Neural cell (in vitro differentiated cells): Measurements from ENCODE around the gene SIX2. TPM values are rescaled to one million over a fixed set of nuclear protein-coding genes. Genes with fewer than 3 reads are reported as not detected.

Source experiments
- H2AFZ ChIP-seq: fragments of 200-600, 300-800 bp; sonication (generic), shearing (Covaris generic); 2 replicates; pipeline ENCODE4 v1.6.0; 2014; ENCODE audit warnings: low read depth, mild to moderate bottlenecking, antibody characterized with exemption, low read length, moderate library complexity
- H3F3A ChIP-seq: fragments of 200-600 bp; shearing (Covaris generic); 2 replicates; pipeline ENCODE4 v1.6.1; 2016; ENCODE audit warnings: mild to moderate bottlenecking, moderate library complexity, mixed read lengths, antibody characterized with exemption, low read length; ENCODE audit not compliant: insufficient read depth, poor library complexity, severe bottlenecking
- H3K27ac ChIP-seq: fragments of 200-600, 300-800 bp; sonication (generic), shearing (Covaris generic); 2 replicates; pipeline ENCODE4 v1.5.1; 2014; ENCODE audit warnings: mild to moderate bottlenecking, low read length, moderate library complexity
- H3K27me3 ChIP-seq: fragments of 300-800, 200-600 bp; sonication (generic), shearing (Covaris generic); 2 replicates; pipeline ENCODE4 v1.6.0; 2014; ENCODE audit warnings: mild to moderate bottlenecking, low read depth, low read length, moderate library complexity; ENCODE audit not compliant: insufficient read depth
- H3K36me3 ChIP-seq: fragments of 300-800, 200-600 bp; sonication (generic), shearing (Covaris generic); 2 replicates; pipeline ENCODE4 v1.5.1; 2014; ENCODE audit warnings: mild to moderate bottlenecking, antibody characterized with exemption, low read length, moderate library complexity; ENCODE audit not compliant: insufficient read depth
- H3K4me2 ChIP-seq: fragments of 300-800, 200-600 bp; sonication (generic), shearing (Covaris generic); 2 replicates; pipeline ENCODE4 v1.6.0; 2014; ENCODE audit warnings: mild to moderate bottlenecking, low read length
- H3K4me3 ChIP-seq: fragments of 300-800, 200-600 bp; sonication (generic), shearing (Covaris generic); 2 replicates; pipeline ENCODE4 v1.5.1; 2014; ENCODE audit warnings: mild to moderate bottlenecking, low read length, moderate library complexity
- H3K79me2 ChIP-seq: fragments of 200-600 bp; shearing (Covaris generic); replicated peaks from 2 replicates; pipeline ENCODE4 v1.6.0; 2014; ENCODE audit warnings: mild to moderate bottlenecking, low read length, moderate library complexity; ENCODE audit not compliant: insufficient read depth
- H3K9ac ChIP-seq: fragments of 300-800, 200-600 bp; sonication (generic), shearing (Covaris generic); 2 replicates; pipeline ENCODE4 v1.6.1; 2016; ENCODE audit warnings: mild to moderate bottlenecking, low read length, mixed read lengths
- H3K9me2 ChIP-seq: fragments of 200-600 bp; shearing (Covaris generic); 2 replicates; pipeline ENCODE4 v1.6.1; 2016; ENCODE audit warnings: mild to moderate bottlenecking, low read length, mixed read lengths; ENCODE audit not compliant: insufficient read depth
- H3K9me3 ChIP-seq: fragments of 200-600, 300-800 bp; sonication (generic), shearing (Covaris generic); 2 replicates; pipeline ENCODE4 v1.6.1; 2016; ENCODE audit warnings: mild to moderate bottlenecking, mixed run types, low read length, moderate library complexity, mixed read lengths
- H4K20me1 ChIP-seq: fragments of 200-600 bp; shearing (Covaris generic); 2 replicates; pipeline ENCODE4 v1.6.1; 2016; ENCODE audit warnings: mild to moderate bottlenecking, mixed run types; ENCODE audit not compliant: insufficient read depth
- CTCF ChIP-seq: fragments of 450-650 bp; IDR thresholded peaks from 2 replicates; pipeline ENCODE4 v1.5.1; 2014; ENCODE audit warnings: antibody characterized with exemption, mild to moderate bottlenecking, moderate library complexity; ENCODE audit not compliant: poor library complexity, severe bottlenecking
- EP300 ChIP-seq: fragments of 450-650 bp; conservative IDR thresholded peaks from 2 replicates; pipeline ENCODE4 v1.6.1; 2014; ENCODE audit warnings: antibody characterized with exemption, mild to moderate bottlenecking, moderate library complexity; ENCODE audit not compliant: poor library complexity, severe bottlenecking
- EZH2 ChIP-seq: fragments of 200-600, 300-800 bp; shearing (Covaris generic), sonication (generic); IDR thresholded peaks from 2 replicates; pipeline ENCODE4 v1.6.1; 2014; ENCODE audit warnings: antibody characterized with exemption, low read length, borderline replicate concordance, mild to moderate bottlenecking; ENCODE audit not compliant: insufficient read depth, poor library complexity, severe bottlenecking
- MXI1 ChIP-seq: fragments of 450-650 bp; conservative IDR thresholded peaks from 2 replicates; pipeline ENCODE4 v1.6.1; 2014; ENCODE audit warnings: antibody characterized with exemption, mild to moderate bottlenecking; ENCODE audit not compliant: poor library complexity, severe bottlenecking
- POLR2AphosphoS5 ChIP-seq: IDR thresholded peaks from 2 replicates; pipeline ENCODE4 v1.6.1; 2012
- RAD21 ChIP-seq: fragments of 450-650 bp; conservative IDR thresholded peaks from 2 replicates; pipeline ENCODE4 v1.6.1; 2014; ENCODE audit warnings: antibody characterized with exemption, mild to moderate bottlenecking, moderate library complexity
- SMC3 ChIP-seq: fragments of 450-650 bp; conservative IDR thresholded peaks from 2 replicates; pipeline ENCODE4 v1.6.1; 2014; ENCODE audit warnings: antibody characterized with exemption, mild to moderate bottlenecking, moderate library complexity; ENCODE audit not compliant: poor library complexity
- TAF1 ChIP-seq: IDR thresholded peaks from 2 replicates; pipeline ENCODE4 v1.6.1; 2012; ENCODE audit warnings: low read depth
- polyA plus RNA-seq: library from polyadenylated mRNA; depleted of rRNA; stranded (reverse); fragments of >200 nt; gene quantifications from 2 replicates; pipeline ENCODE4 v1.2.3, GENCODE V29; 2014
- TF ChIP-seq, protein P1 (sequence below): IDR thresholded peaks from 2 replicates; pipeline ENCODE4 v1.6.1; 2012; ENCODE audit warnings: borderline replicate concordance

The SIX2 gene
- polyA plus RNA-seq, 1 donor from 2014 or later = 0.16 TPM

DNA sequence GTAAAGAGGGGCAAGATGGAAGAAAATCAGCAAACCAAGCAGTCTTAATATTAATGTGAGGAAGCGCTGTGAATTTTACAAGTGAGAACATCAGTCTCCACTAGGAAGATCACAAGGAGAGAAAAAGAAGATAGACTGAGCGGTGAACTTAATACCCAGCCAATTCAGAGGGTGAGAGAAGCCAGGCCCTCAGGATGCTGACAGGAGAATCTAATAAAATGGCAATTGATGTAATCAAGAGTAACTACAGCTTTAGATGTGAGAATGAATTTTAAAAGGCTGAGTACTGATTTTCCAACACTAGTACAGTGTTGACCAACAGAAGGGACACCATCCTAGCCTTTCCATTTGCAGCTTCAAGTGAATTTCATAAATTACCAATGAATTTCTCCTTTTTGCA lies 35.7 kb upstream of the SIX2 start:
- no peak overlapping the region for H3K9ac ChIP-seq
- H3K9me2 ChIP-seq = no peaks in the 10 kb centered on the region
- no peaks in the 10 kb centered on the region for H3K9me3 ChIP-seq
- no peaks in the 10 kb centered on the region for H3K27me3 ChIP-seq
- no peak overlapping the region for H3K27ac ChIP-seq
- H2AFZ ChIP-seq = no peak overlapping the region
- no peaks in the 10 kb centered on the region for H3K36me3 ChIP-seq
- H3K4me3 ChIP-seq = no peak overlapping the region
- TF ChIP-seq EP300 (no peak), EZH2 (no peak), POLR2AphosphoS5 (no peak), RAD21 (no peak), CTCF (no peak), SMC3 (no peak), TAF1 (no peak), MXI1 (no peak)
- TF ChIP-seq, protein P1, sequence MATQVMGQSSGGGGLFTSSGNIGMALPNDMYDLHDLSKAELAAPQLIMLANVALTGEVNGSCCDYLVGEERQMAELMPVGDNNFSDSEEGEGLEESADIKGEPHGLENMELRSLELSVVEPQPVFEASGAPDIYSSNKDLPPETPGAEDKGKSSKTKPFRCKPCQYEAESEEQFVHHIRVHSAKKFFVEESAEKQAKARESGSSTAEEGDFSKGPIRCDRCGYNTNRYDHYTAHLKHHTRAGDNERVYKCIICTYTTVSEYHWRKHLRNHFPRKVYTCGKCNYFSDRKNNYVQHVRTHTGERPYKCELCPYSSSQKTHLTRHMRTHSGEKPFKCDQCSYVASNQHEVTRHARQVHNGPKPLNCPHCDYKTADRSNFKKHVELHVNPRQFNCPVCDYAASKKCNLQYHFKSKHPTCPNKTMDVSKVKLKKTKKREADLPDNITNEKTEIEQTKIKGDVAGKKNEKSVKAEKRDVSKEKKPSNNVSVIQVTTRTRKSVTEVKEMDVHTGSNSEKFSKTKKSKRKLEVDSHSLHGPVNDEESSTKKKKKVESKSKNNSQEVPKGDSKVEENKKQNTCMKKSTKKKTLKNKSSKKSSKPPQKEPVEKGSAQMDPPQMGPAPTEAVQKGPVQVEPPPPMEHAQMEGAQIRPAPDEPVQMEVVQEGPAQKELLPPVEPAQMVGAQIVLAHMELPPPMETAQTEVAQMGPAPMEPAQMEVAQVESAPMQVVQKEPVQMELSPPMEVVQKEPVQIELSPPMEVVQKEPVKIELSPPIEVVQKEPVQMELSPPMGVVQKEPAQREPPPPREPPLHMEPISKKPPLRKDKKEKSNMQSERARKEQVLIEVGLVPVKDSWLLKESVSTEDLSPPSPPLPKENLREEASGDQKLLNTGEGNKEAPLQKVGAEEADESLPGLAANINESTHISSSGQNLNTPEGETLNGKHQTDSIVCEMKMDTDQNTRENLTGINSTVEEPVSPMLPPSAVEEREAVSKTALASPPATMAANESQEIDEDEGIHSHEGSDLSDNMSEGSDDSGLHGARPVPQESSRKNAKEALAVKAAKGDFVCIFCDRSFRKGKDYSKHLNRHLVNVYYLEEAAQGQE = no peak
- H4K20me1 ChIP-seq = no peaks in the 10 kb centered on the region
- H3K79me2 ChIP-seq = no peaks in the 10 kb centered on the region
- no peaks in the 10 kb centered on the region for H3F3A ChIP-seq
- H3K4me2 ChIP-seq = no peak overlapping the region

- no peaks in the 10 kb centered on the region for H3F3A ChIP-seq
- no peaks in the 10 kb centered on the region for H3K36me3 ChIP-seq
- H3K9ac ChIP-seq = no peak overlapping the region
- no peak overlapping the region for H3K4me3 ChIP-seq
- TF ChIP-seq RAD21 (no peak), POLR2AphosphoS5 (no peak), SMC3 (no peak), EP300 (no peak), CTCF (no peak), TAF1 (no peak), EZH2 (no peak), MXI1 (no peak)
- TF ChIP-seq, protein P1 = no peak
- H4K20me1 ChIP-seq = no peaks in the 10 kb centered on the region
- no peaks in the 10 kb centered on the region for H3K27me3 ChIP-seq
- no peak overlapping the region for H2AFZ ChIP-seq
- H3K9me2 ChIP-seq = no peaks in the 10 kb centered on the region
- H3K79me2 ChIP-seq = no peaks in the 10 kb centered on the region
- H3K4me2 ChIP-seq = no peak overlapping the region
- no peaks in the 10 kb centered on the region for H3K9me3 ChIP-seq
- H3K27ac ChIP-seq = no peak overlapping the region
Observed at GRCh38 chr2:45043174-45043573, 33.9 kb upstream of the SIX2 start.
